BLaER1 treated with 17β-estradiol and CSF1 and Interleukin-3, amounts not matched to agents 10 nM and 100 nM (cell line): ENCODE results near the gene ARHGEF37.

Source experiments
- H3K27ac ChIP-seq, 11 experiments: shearing (Covaris generic); formaldehyde crosslinking; 2 replicates each; pipeline ENCODE4 v1.8.1; 2022
- H3K27me3 ChIP-seq, 11 experiments: shearing (Covaris generic); formaldehyde crosslinking; 2 replicates each; pipeline ENCODE4 v1.8.1; 2022
- H3K36me3 ChIP-seq, 11 experiments: shearing (Covaris generic); formaldehyde crosslinking; 2 replicates each; pipeline ENCODE4 v1.8.1; 2022
- H3K4me1 ChIP-seq, 10 experiments: shearing (Covaris generic); formaldehyde crosslinking; 2 replicates each; pipeline ENCODE4 v1.8.1; 2022
- H3K4me2 ChIP-seq, 11 experiments: shearing (Covaris generic); formaldehyde crosslinking; 2 replicates each; pipeline ENCODE4 v1.8.1; 2022
- H3K4me3 ChIP-seq, 10 experiments: shearing (Covaris generic); formaldehyde crosslinking; 2 replicates each; pipeline ENCODE4 v1.8.1; 2022
- H3K9ac ChIP-seq, 11 experiments: shearing (Covaris generic); formaldehyde crosslinking; 2 replicates each; pipeline ENCODE4 v1.8.1; 2022
- H3K9me3 ChIP-seq, 11 experiments: shearing (Covaris generic); formaldehyde crosslinking; replicated peaks in 1 of 11; 2 replicates each; pipeline ENCODE4 v1.8.1; 2022
- H4K20me1 ChIP-seq, 11 experiments: shearing (Covaris generic); formaldehyde crosslinking; 2 replicates each; pipeline ENCODE4 v1.8.1; 2022
- Cebpa-rat ChIP-seq, 11 experiments: shearing (Covaris generic); IDR thresholded peaks; 2 replicates each; pipeline ENCODE4 v1.8.1; 2022

Gene ARHGEF37

DNA sequence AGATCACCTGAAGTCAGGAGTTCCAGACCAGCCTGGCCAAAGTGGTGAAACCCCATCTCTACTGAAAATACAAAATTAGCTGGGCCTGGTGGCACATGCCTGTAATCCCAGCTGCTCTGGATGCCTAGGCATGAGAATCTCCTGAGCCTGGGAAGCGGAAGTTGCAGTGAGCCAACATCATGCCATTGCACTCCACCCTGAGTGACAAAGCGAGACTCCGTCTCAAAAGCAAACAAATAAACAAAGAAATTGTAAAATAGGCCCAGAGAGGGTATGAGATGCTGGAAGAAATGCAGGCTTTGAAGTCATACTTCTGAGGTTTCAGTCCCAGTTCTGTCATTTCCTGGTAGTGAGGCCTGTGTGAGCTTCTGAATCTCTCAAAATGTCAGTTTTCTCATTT is 5.3 kb upstream of the ARHGEF37 start:
- Histone ChIP-seq H4K20me1 (no peaks in the 10 kb centered on the region), H3K4me2 (no peak overlapping the region), H3K27ac (no peak overlapping the region), H3K27me3 (peaks cover 16 to 27% (median 20%) of the 10 kb centered on the region in 11 experiments), H3K4me1 (peaks cover 0 to 2% (median 0%) of the 10 kb centered on the region in 10 experiments; a peak in 3 of 20 replicates), H3K9ac (no peak overlapping the region), H3K9me3 (peaks cover 0 to 4% (median 2%) of the 10 kb centered on the region in 11 experiments; a peak in 10 of 22 replicates), H3K36me3 (no peaks in the 10 kb centered on the region), H3K4me3 (no peak overlapping the region)
- no peak for TF ChIP-seq Cebpa-rat (IDR thresholded peaks at IDR 0.05)

DNA sequence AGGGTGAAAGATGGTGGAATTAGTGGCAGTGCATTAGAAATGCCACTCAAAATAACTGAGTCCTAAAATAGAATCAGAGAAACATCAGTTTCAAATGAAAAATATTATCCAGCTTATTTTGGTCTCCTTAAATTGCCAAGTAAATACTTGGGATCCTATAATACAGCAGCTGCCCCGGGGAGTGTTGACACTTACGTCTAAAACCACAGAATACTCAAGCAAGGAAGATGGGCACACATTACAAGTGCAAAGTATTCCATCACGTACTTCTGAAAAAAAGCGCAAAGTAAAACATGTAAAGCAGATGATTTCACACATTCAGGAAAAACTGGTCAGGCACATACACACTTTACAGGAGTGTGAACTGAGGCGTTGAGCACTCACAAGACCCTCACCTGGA is 2.4 kb upstream of the ARHGEF37 start:
- no peak overlapping the region for H3K27ac ChIP-seq
- 0 out of 22 replicates have a peak, but pooled peaks cover 0 to 4% (median 0%) of the 10 kb centered on the region in 11 experiments for H4K20me1 ChIP-seq
- TF ChIP-seq Cebpa-rat (IDR thresholded peaks at IDR 0.05) = no peak
- H3K4me3 ChIP-seq = no peak overlapping the region
- no peak overlapping the region for H3K9ac ChIP-seq
- peaks cover 34 to 55% (median 47%) of the 10 kb centered on the region in 11 experiments for H3K27me3 ChIP-seq
- peaks cover 0 to 12% (median 2%) of the 10 kb centered on the region in 10 experiments; a peak in 10 of 20 replicates for H3K4me1 ChIP-seq
- no peaks in the 10 kb centered on the region for H3K36me3 ChIP-seq
- peaks cover 0 to 10% (median 7%) of the 10 kb centered on the region in 11 experiments; a peak in 10 of 22 replicates for H3K9me3 ChIP-seq
- no peak overlapping the region for H3K4me2 ChIP-seq

DNA sequence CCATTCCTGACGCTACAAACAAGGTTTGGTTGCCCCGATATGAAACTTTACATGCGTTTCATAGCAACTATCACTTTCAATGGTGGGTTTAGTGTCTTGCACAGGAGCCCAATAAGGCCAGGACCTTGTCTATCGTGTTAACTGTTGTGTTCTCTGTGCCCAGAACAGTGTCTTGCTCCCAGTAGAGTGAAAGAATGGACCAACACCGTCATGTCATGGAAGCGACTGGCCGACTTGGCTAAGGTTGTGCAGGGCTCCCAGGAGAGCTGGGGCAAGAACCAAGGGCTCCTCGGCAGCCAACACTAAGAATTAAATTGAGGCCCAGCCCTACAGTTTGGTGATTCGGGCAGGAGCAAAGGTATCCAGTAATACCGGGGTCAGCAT is 498 bp upstream of the ARHGEF37 start:
- Histone ChIP-seq H3K4me2 (peak overlapping the region; percentile 29 to 73 (median 43); a peak in 16 of 22 replicates), H3K27me3 (peaks cover 34 to 55% (median 47%) of the 10 kb centered on the region in 11 experiments), H3K4me1 (peaks cover 0 to 20% (median 2%) of the 10 kb centered on the region in 10 experiments; a peak in 10 of 20 replicates), H3K9me3 (peaks cover 0 to 10% (median 7%) of the 10 kb centered on the region in 11 experiments; a peak in 10 of 22 replicates), H3K9ac (no peak overlapping the region), H4K20me1 (0 out of 22 replicates have a peak, but pooled peaks cover 0 to 4% (median 0%) of the 10 kb centered on the region in 11 experiments), H3K36me3 (no peaks in the 10 kb centered on the region), H3K4me3 (peak overlapping the region in 8 of 10 experiments; percentile 17 to 54 (median 34); a peak in 8 of 20 replicates), H3K27ac (no peak overlapping the region)
- no peak for TF ChIP-seq Cebpa-rat (IDR thresholded peaks at IDR 0.05)

DNA sequence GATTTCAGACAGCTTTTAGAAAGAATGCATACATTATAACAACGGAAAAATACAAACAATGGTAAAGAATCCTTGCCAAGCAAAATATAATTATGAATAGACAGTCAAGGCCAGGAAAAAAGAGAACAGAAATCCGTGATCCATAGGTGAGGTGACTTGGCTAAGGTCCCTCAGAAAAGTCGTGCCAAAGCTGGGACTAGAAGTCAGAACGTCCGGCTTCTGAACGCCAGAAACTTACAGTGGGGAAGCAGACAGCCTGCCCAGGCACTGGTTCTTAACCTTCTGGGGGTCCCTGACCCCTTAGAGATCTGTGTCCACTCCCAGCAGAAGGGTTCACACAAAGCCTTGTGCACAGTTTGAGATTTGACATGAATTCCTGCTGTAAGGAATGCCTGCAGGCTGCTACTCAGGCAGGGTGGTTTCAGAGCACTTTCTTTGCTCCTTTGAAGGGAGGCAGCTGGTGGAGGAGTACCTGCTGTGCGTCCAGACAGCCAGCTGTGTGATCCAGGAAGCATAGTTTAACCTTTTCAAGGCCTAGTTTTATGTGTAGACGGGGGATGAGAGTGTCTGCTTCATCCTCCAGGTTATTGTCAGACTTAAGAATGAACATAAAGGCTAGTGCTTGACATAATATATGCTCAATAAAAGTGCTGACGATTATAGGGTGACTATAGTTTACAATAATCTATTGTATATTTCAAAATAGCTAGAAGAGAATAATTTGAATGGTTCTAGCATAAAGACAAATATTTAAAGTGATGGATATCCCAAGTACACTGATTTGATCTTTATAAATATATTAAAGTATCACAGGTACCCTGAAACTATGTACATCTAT is 852 bp downstream of the ARHGEF37 start:
- Histone ChIP-seq H3K27me3 (peaks cover 34 to 55% (median 47%) of the 10 kb centered on the region in 11 experiments), H3K4me3 (no peak overlapping the region), H3K9me3 (peaks cover 0 to 10% (median 7%) of the 10 kb centered on the region in 11 experiments; a peak in 10 of 22 replicates), H3K36me3 (no peaks in the 10 kb centered on the region), H3K4me1 (peaks cover 0 to 20% (median 2%) of the 10 kb centered on the region in 10 experiments; a peak in 10 of 20 replicates), H3K9ac (no peak overlapping the region), H3K4me2 (no peak overlapping the region), H3K27ac (no peak overlapping the region), H4K20me1 (0 out of 22 replicates have a peak, but pooled peaks cover 0 to 4% (median 0%) of the 10 kb centered on the region in 11 experiments)
- no peak for TF ChIP-seq Cebpa-rat (IDR thresholded peaks at IDR 0.05)

DNA sequence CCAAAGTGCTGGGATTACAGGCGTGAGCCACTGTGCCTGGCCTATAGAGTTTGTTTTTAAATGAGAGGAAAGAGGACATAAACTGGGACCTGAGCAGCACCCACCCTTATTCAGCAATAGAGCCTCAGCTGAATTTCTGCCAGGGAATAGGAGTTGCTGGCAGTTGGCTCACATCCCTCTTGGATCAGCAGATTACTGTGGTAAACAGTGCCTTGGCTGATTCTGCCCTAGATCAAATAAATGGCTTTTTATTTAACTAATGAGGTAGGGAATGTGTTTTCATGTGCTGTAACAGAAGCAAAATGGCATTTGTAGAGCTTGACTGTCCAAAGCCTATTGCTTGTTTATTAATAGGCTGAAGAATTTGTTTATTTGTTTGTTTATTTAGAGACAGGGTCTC is 2.1 kb downstream of the ARHGEF37 start:
- H3K9ac ChIP-seq = no peak overlapping the region
- no peak for TF ChIP-seq Cebpa-rat (IDR thresholded peaks at IDR 0.05)

DNA sequence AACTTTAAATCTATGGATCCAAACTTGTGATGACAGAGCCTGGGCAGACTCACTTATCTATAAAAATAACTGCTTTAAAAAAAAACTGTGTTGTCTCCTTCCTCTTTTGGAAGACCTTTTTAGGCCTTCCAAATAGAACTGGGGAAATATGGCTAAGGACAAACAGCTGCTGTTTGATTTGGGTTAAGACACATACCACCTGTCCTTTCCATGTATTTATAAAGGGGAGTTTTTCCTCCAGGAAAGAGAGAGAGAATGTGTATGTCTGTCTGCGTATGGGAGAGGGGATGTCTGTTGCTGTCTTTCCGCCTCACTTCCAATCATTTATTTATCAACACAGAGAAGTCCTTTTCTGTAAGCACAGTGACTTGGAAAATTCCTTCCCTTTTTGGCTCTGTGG is 2.8 kb downstream of the ARHGEF37 start:
- H3K4me3 ChIP-seq = no peak overlapping the region

More for the DNA sequence above, 2.1 kb downstream of the ARHGEF37 start:
- peaks cover 0 to 10% (median 7%) of the 10 kb centered on the region in 11 experiments; a peak in 10 of 22 replicates for H3K9me3 ChIP-seq
- H3K4me2 ChIP-seq = peak overlapping the region in 3 of 11 experiments; percentile 29 to 65 (median 56); a peak in 5 of 22 replicates
- peaks cover 34 to 53% (median 47%) of the 10 kb centered on the region in 11 experiments for H3K27me3 ChIP-seq
- H4K20me1 ChIP-seq = 0 out of 22 replicates have a peak, but pooled peaks cover 0 to 4% (median 0%) of the 10 kb centered on the region in 11 experiments
- H3K4me1 ChIP-seq = peaks cover 0 to 20% (median 2%) of the 10 kb centered on the region in 10 experiments; a peak in 10 of 20 replicates
- H3K36me3 ChIP-seq = no peaks in the 10 kb centered on the region
- no peak overlapping the region for H3K27ac ChIP-seq
- H3K4me3 ChIP-seq = no peak overlapping the region

DNA sequence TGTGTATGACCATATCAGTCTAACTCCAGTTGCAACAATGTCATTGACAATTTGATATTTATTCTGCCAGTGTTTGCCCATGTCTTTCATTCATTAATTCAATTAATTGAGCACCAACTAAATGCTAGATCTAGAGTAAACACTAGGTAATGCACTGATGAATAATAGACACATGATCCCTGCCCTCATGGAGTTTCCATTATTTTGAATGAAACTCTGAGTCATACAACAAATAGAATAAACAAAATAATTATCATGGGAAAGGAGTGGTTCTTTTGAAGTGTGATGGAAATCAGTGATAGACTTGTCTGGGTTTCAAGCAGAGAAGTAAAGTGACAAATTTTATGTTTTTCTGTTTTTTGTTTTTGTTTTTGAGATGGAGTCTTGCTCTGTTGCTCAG is 4.6 kb downstream of the ARHGEF37 start:
- no peak overlapping the region for H3K4me2 ChIP-seq
- H3K36me3 ChIP-seq = no peaks in the 10 kb centered on the region
- peaks cover 19 to 29% (median 27%) of the 10 kb centered on the region in 11 experiments for H3K27me3 ChIP-seq
- peaks cover 0 to 8% (median 5%) of the 10 kb centered on the region in 11 experiments; a peak in 10 of 22 replicates for H3K9me3 ChIP-seq
- H3K4me3 ChIP-seq = no peak overlapping the region
- H3K27ac ChIP-seq = no peak overlapping the region
- TF ChIP-seq Cebpa-rat (IDR thresholded peaks at IDR 0.05) = no peak
- no peak overlapping the region for H3K9ac ChIP-seq
- peaks cover 2 to 20% (median 7%) of the 10 kb centered on the region in 10 experiments; a peak in 16 of 20 replicates for H3K4me1 ChIP-seq
- 0 out of 22 replicates have a peak, but pooled peaks cover 0 to 4% (median 0%) of the 10 kb centered on the region in 11 experiments for H4K20me1 ChIP-seq

More for the DNA sequence above, 2.8 kb downstream of the ARHGEF37 start:
- H3K36me3 ChIP-seq = no peaks in the 10 kb centered on the region
- 0 out of 22 replicates have a peak, but pooled peaks cover 0 to 4% (median 0%) of the 10 kb centered on the region in 11 experiments for H4K20me1 ChIP-seq
- H3K27ac ChIP-seq = no peak overlapping the region
- H3K9ac ChIP-seq = no peak overlapping the region
- H3K4me1 ChIP-seq = peaks cover 0 to 20% (median 2%) of the 10 kb centered on the region in 10 experiments; a peak in 10 of 20 replicates
- peaks cover 0 to 10% (median 7%) of the 10 kb centered on the region in 11 experiments; a peak in 10 of 22 replicates for H3K9me3 ChIP-seq
- no peak for TF ChIP-seq Cebpa-rat (IDR thresholded peaks at IDR 0.05)
- H3K27me3 ChIP-seq = peaks cover 34 to 47% (median 45%) of the 10 kb centered on the region in 11 experiments
- peak overlapping the region in 3 of 11 experiments; percentile 29 to 65 (median 56); a peak in 5 of 22 replicates for H3K4me2 ChIP-seq

DNA sequence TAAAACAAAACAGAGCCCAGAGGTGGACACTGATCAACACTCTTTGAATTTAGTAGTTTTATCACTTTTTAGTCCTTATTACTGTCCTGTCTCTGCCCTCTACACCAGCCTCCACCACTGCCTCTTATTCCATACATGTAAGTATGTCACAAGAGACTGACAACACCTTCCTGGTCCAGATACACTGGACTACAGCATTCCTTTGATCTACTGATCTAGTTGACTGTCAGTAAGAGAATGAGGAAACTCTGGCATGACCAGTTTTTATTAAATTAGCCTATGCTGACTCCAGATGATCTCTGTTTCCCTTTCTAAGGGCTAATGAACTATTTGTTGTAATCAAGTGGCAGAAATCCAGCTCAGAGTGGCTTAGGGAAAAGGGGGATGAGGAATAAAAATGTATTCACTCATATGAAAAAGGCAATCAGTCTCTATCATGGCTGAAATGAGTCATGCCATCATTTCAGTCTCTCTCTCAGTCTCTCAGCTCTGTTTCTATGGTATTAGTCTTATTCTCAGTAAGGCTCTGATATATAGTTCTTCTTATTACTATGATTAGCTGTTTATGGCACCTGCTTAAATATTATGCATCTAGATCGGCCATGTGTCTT is 5.5 kb downstream of the ARHGEF37 start:
- Histone ChIP-seq H3K4me3 (no peak overlapping the region), H3K9me3 (no peaks in the 10 kb centered on the region), H3K4me2 (no peak overlapping the region), H4K20me1 (no peaks in the 10 kb centered on the region), H3K27me3 (peaks cover 10 to 20% (median 18%) of the 10 kb centered on the region in 11 experiments), H3K4me1 (peaks cover 5 to 15% (median 10%) of the 10 kb centered on the region in 10 experiments; a peak in 15 of 20 replicates), H3K36me3 (no peaks in the 10 kb centered on the region), H3K9ac (no peak overlapping the region), H3K27ac (no peak overlapping the region)
- no peak for TF ChIP-seq Cebpa-rat (IDR thresholded peaks at IDR 0.05)
